IPS DF 4.7 (cell line): ENCODE results near the gene PERM1.

ENCODE experiments used
- DNase-seq: peaks from one replicate; pipeline ENCODE4 v3.0.0-alpha.2; 2013; ENCODE audit warnings: low spot score; ENCODE audit errors: extremely low read depth

PERM1 gene

GRCh38 chr1:964691-965525 is 17.0 kb downstream of the PERM1 start:
- DNase-seq = no peak

DNA sequence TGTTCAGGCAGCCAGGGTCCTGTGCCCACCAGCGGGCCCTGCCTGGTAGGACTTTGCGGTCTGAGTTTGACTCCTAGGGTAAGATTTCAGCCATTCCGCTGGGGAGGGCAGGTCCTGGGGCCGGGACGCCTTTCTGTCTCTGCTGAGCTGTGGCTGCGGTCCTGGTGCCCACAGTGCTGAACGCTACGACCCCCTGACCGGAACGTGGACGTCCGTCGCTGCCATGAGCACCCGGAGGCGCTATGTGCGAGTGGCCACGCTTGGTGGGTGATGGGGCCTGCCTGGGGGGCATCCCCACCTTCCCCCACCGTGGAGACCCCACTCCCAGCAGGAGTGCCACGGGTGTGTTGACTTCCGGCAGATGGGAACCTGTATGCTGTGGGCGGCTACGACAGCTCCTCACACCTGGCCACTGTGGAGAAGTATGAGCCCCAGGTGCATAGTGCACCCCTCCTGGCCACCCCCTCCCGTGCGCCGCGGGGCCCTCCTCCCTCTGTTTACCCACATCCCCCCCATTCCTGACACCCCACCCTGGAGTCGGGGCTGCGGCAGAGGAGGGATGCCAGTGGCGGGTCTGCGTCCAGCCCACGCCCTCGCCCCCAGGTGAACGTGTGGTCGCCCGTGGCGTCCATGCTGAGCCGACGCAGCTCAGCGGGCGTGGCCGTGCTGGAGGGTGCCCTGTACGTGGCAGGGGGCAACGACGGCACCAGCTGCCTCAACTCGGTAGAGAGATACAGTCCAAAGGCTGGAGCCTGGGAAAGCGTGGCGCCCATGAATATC is 18.0 kb downstream of the PERM1 start:
- no peak for DNase-seq

DNA sequence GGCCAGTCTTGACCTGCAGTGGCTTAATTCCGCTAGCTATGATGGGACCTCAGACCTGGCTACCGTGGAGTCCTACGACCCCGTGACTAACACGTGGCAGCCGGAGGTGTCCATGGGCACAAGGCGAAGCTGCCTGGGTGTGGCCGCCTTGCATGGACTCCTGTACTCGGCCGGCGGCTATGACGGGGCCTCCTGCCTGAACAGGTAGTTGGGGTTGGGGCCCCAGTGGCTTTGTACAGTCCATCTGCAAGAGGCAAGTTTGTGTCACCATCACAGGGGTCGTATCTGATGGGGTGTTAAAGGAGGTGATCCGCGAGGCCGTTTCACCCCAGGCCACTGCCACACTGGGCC is 18.6 kb downstream of the PERM1 start:
- no peak for DNase-seq

GRCh38 chr1:962381-963300 is 19.3 kb downstream of the PERM1 start:
- DNase-seq = no peak

GRCh38 chr1:961132-961669 is 20.7 kb downstream of the PERM1 start:
- no peak for DNase-seq

DNA sequence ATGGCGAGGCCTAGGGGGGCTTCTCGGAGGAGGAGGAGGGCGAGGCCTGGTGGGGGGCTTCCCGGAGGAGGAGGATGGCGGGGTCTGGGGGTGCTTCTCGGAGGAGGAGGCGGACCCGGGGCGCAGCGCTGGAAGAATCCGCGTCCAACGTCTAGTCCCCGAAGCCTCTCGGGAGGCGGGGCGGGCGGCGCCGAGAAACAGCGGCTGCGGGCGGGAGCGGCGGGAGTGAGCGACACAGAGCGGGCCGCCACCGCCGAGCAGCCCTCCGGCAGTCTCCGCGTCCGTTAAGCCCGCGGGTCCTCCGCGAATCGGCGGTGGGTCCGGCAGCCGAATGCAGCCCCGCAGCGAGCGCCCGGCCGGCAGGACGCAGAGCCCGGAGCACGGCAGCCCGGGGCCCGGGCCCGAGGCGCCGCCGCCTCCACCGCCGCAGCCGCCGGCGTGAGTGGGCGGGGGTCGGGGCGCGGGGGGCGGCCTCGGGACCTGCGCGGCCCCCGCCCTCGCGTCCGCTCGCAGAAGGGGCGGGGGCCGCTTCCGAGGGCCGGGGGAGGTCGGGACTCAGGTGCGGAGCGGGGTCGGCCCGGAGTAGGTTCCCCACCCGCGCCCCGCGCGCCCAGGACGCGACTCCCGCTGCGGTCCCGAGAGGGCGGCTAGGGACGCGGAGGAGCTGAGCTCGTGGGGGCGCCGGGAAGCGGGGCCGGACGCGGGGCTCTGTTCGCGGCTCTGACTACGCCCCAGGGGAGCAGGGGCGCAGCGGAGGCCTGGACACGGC is 21.3 kb downstream of the PERM1 start, which contains the start of gene KLHL17:
KLHL17 (plus strand) TSS at position 222 of the 769 bp plus-strand sequence; CDS start at position 332, 110 bp downstream.
- no peak for DNase-seq

DNA sequence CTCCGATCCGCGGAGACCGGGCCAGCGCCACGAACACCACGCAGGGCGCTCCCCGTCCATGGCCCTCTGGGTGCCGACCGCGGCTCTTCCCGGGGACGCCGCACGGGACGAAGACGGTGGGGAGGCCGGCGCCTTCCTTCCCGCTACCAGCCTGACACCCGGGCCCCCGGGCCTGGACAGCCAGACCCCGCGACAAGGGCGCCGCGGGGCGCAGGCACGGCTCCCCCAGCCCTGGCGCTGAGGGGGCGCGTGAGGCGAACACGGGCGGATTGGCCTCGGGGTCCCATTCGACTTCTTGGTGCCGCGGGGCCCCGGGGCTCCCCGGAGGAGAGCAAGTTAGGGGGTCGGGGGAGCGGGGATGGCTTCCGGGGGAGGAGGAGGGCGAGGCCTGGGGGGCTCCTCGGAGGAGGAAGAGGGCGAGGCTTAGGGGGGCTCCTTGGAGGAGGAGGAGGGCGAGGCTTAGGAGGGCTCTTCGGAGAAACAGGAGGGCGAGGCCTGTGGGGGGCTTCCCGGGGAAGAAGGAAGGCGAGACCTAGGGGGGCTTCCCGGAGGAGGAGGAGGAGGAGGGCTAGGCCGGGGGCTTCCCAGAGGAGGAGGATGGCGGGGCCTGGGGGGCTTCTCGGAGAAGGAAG is 22.0 kb downstream of the PERM1 start:
- no peak for DNase-seq

GRCh38 chr1:958823-959730 is 22.8 kb downstream of the PERM1 start, which contains the start of gene NOC2L:
Gene NOC2L (minus strand): TSS chr1:959256. CDS start chr1:959240, 16 bp downstream.
- no peak for DNase-seq

GRCh38 chr1:956636-957035 is 25.3 kb downstream of the PERM1 start:
- no peak for DNase-seq

DNA sequence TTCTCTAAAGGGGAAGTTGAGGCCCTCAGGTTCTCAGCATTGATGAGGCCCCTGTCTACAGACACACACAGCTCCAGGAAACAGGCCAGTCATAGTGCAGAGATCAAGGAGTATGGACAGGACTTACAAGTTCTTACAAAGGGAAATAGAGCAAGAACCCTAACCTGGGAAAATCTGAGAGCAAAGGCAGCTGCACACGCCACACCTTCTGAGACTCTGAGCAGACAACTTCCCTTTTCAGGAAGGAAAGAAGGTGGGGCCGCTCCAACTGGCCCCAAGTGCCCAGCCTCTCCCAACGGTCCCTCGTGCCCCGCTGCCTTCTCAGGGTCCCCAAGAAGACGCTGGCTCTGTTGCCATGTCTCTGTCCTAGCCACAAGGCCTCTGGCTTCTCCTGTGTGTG is 26.4 kb downstream of the PERM1 start:
- DNase-seq = no peak

DNA sequence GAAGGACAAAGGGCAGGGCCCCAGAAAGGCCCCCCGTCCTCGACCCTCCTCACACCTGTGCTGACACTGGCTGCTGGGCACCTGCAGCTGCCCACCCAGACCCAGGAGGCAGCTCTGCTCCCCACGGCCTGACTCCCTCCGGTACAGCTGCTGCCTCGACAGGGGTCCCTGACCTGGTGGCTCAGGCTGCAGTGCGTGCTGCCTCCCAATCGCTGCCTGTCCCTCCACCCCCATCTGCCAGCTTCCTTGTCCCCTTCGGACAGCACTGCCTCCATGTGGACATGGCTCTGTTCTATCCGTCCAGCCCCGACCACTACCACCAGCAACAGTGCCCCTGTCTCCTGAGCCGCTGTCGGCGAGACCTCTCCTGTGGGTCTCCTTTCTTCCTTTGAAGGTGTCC is 27.0 kb downstream of the PERM1 start:
- no peak for DNase-seq

- DNase-seq = no peak
Observed at GRCh38 chr1:953524-954320, 28.2 kb downstream of the PERM1 start.

DNA sequence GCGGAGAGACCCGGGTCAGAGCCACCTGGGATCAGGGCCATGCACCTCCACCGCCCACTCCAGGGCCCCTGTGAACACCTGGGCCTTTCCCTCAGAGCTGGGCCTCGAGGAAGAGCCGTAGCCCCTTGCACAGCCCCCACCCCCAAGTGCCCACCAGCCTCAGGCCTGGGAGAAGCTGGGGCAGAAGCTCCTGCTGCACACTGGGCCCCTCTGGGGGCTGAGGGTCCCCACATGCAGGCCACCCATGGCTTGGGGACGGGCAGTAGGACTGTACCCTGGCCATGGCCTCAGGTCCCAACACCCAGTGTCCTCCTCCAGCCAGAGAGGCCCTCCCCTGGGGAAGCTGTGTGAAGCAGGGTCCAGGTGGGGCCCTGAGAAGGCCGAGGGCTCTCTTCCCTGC is 29.3 kb downstream of the PERM1 start:
- no peak for DNase-seq

DNA sequence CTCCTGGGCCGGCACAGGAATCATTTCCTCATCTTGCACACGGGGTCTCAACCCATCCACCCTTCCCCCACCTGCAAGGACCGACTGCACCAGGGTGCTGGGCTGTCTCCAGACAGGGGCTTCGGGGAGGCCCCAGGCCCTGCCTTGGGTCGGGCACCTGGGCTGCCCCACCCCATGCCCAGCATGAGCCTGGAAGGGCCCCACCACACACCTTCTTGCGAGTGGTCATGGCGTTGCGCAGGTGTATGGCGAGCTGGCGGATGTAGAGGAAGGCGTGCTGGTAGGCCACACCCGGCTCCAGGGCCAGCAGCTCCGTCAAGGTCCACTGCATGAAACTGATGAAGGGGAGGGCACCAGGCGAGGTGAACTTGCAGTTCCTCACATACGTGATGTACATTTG is 29.7 kb downstream of the PERM1 start:
- DNase-seq = no peak

GRCh38 chr1:951364-951763 is 30.5 kb downstream of the PERM1 start:
- no peak for DNase-seq

GRCh38 chr1:950881-951280 is 31.0 kb downstream of the PERM1 start:
- DNase-seq = no peak

- DNase-seq = no peak
Observed at GRCh38 chr1:950268-950667, 31.6 kb downstream of the PERM1 start.

DNA sequence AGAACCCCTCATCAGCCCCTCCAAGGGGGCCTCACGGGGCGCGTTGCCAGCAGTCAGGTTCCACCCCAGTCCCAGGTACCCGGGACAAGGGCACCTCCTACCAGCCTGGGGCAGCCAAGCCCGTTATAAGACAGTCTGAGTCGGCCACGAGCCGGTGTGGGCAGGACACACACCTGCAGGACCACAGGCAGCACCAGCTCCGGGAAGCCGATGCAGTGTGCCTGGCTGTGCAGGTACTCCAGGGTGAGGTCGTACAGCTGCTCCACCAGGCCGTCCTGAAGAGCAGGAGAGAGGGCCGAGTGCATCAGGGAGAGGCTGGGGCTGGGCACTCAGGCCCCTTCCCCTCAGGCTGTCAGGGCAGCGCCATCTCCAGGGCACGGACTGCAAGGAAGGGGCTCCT is 33.9 kb downstream of the PERM1 start:
- no peak for DNase-seq
